HG03103 (cell line): Measurements from ENCODE around the gene TWNK.

Experiments
- ATAC-seq: cut with Tn5 transposase; IDR thresholded peaks from one replicate; pipeline ENCODE4 v1.9.1; 2021; ENCODE audit warnings: low read depth; ENCODE audit not compliant: unreplicated experiment

Gene TWNK

GRCh38 chr10:101007915-101008822, 20.8 kb downstream of the TWNK start:
- ATAC-seq = no peak

GRCh38 chr10:101008823-101009423, 21.6 kb downstream of the TWNK start:
- ATAC-seq = no peak

- no peak for ATAC-seq
Measured at GRCh38 chr10:101010329-101010728, 23.0 kb downstream of the TWNK start.

GRCh38 chr10:101011517-101012423, 24.4 kb downstream of the TWNK start:
- no peak for ATAC-seq

- peak; percentile 71 for ATAC-seq
Measured at GRCh38 chr10:101012525-101013364, 25.4 kb downstream of the TWNK start.

GRCh38 chr10:101013365-101013825, 26.1 kb downstream of the TWNK start:
- no peak for ATAC-seq

- no peak for ATAC-seq
Measured at GRCh38 chr10:101014230-101014884, 27.0 kb downstream of the TWNK start.

GRCh38 chr10:101014966-101015581, 27.7 kb downstream of the TWNK start:
- ATAC-seq = no peak

- ATAC-seq = no peak
Measured at GRCh38 chr10:101015582-101015973, 28.2 kb downstream of the TWNK start.

GRCh38 chr10:101016814-101017213, 29.5 kb downstream of the TWNK start:
- ATAC-seq = no peak

GRCh38 chr10:101018118-101018599, 30.8 kb downstream of the TWNK start:
- no peak for ATAC-seq

GRCh38 chr10:101018600-101019439, 31.5 kb downstream of the TWNK start:
- no peak for ATAC-seq

- ATAC-seq = no peak
Measured at GRCh38 chr10:101019440-101019703, 32.0 kb downstream of the TWNK start.

GRCh38 chr10:101020427-101021075, 33.2 kb downstream of the TWNK start:
- ATAC-seq = no peak

- no peak for ATAC-seq
Measured at GRCh38 chr10:101021239-101021638, 33.9 kb downstream of the TWNK start.

- no peak for ATAC-seq
Measured at GRCh38 chr10:101021692-101022251, 34.4 kb downstream of the TWNK start.

- no peak for ATAC-seq
Measured at GRCh38 chr10:101022967-101023705, 35.8 kb downstream of the TWNK start.
